GM12878 (cell line): ENCODE measurements around the gene HOXB1. TPM values are rescaled to one million over a fixed set of nuclear protein-coding genes. Genes with fewer than 3 reads are reported as not detected.

ENCODE experiments used
- ATAC-seq: fragments of 200-7000 bp; cut with Tn5 transposase; 3 replicates; pipeline ENCODE4 v1.9.1; 2020; ENCODE audit warnings: mild to moderate bottlenecking, moderate library complexity
- BruUV-seq: library from RNA; stranded (reverse); fragments of 400-500 nt; replicated peaks from 2 replicates; lab custom pipeline; 2021; lab: Mats Ljungman, UMichigan
- CTCF ChIA-PET: fragments of 300-600 bp; sonication (Branson Sonifier 250); formaldehyde crosslinking; extraction: SDS; loops from one replicate; lab custom pipeline; 2021; ENCODE audit warnings: inconsistent platforms; lab: Yijun Ruan, JAX
- POLR2A ChIA-PET: fragments of 350-600 bp; formaldehyde crosslinking; extraction: SDS; loops from one replicate; lab custom pipeline; 2021; ENCODE audit warnings: inconsistent platforms; lab: Charles Lee
- RAD21 ChIA-PET: fragments of 300-600 bp; sonication (Branson Sonifier 250); formaldehyde crosslinking; loops from one replicate; lab custom pipeline; 2023; ENCODE audit warnings: antibody characterized with exemption; ENCODE audit not compliant: unreplicated experiment; lab: Charles Lee
- SMC1A ChIA-PET: fragments of 300-600 bp; sonication (Branson Sonifier 250); formaldehyde crosslinking; loops from one replicate; lab custom pipeline; 2023; ENCODE audit not compliant: unreplicated experiment, uncharacterized antibody; lab: Charles Lee
- DNase-seq: peaks from one replicate; pipeline ENCODE4 v3.0.0-alpha.2; 2011; ENCODE audit warnings: low read depth, low spot score
- FAIRE-seq: peaks from 3 replicates; lab custom pipeline; 2011; peaks lifted over from hg19 to GRCh38; lab: Jason Lieb, UNC
- H2AFZ ChIP-seq: 2 replicates; pipeline ENCODE4 v1.6.0; 2011; ENCODE audit warnings: low read depth, low read length, control low read depth; ENCODE audit not compliant: control insufficient read depth
- H3K27ac ChIP-seq: 2 replicates; pipeline ENCODE4 v1.5.1; 2011; ENCODE audit warnings: control low read depth; ENCODE audit not compliant: control insufficient read depth, insufficient read depth
- H3K27me3 ChIP-seq, 2 experiments: replicated peaks in 1 of 2; 2 replicates each; pipeline versions ENCODE4 v1.6.0 to v1.6.1; 2011; ENCODE audit warnings: low read length in 1 of 2; ENCODE audit not compliant: control insufficient read depth in 2 of 2, insufficient read depth in 2 of 2
- H3K36me3 ChIP-seq, 2 experiments: 2 replicates each; pipeline ENCODE4 v1.5.1; 2011; ENCODE audit warnings: low read length in 1 of 2; ENCODE audit not compliant: control insufficient read depth in 2 of 2, insufficient read depth in 2 of 2
- H3K4me1 ChIP-seq: 2 replicates; pipeline ENCODE4 v1.6.1; 2011; ENCODE audit warnings: mild to moderate bottlenecking, low read length, moderate library complexity, mixed read lengths; ENCODE audit not compliant: control insufficient read depth, insufficient read depth
- H3K4me2 ChIP-seq: 2 replicates; pipeline ENCODE4 v1.6.0; 2011; ENCODE audit warnings: control low read depth; ENCODE audit not compliant: control insufficient read depth, insufficient read depth
- H3K4me3 ChIP-seq: fragments of 200-600 bp; sonication (generic); 2 replicates; pipeline ENCODE4 v1.5.1; 2016
- H3K79me2 ChIP-seq: 2 replicates; pipeline ENCODE4 v1.6.0; 2011; ENCODE audit warnings: low read length; ENCODE audit not compliant: control insufficient read depth, insufficient read depth
- H3K9ac ChIP-seq: 2 replicates; pipeline ENCODE4 v1.8.0; 2011; ENCODE audit warnings: low read length, control low read depth, mixed read lengths; ENCODE audit not compliant: control insufficient read depth, insufficient read depth
- H3K9me3 ChIP-seq: replicated peaks from 3 replicates; pipeline ENCODE4 v1.5.1; 2011; ENCODE audit warnings: mild to moderate bottlenecking, low read length; ENCODE audit not compliant: control insufficient read depth, insufficient read depth
- H4K20me1 ChIP-seq: 2 replicates; pipeline ENCODE4 v1.6.0; 2011; ENCODE audit not compliant: control insufficient read depth, insufficient read depth
- ATF7 ChIP-seq: fragments of 450-650 bp; IDR thresholded peaks from 2 replicates; pipeline ENCODE4 v1.6.1; 2016; ENCODE audit warnings: low read depth, mild to moderate bottlenecking
- BMI1 ChIP-seq: fragments of 450-650 bp; IDR thresholded peaks from 2 replicates; pipeline ENCODE4 v1.6.1; 2016; ENCODE audit warnings: mild to moderate bottlenecking, moderate library complexity, borderline replicate concordance
- CBFB ChIP-seq: IDR thresholded peaks from 2 replicates; pipeline ENCODE4 v1.6.1; 2016; ENCODE audit warnings: antibody characterized with exemption, low read depth
- CHD4 ChIP-seq: fragments of 200-600 bp; sonication (generic); IDR thresholded peaks from 2 replicates; pipeline ENCODE4 v1.6.1; 2016; ENCODE audit warnings: mild to moderate bottlenecking
- CREM ChIP-seq: IDR thresholded peaks from 2 replicates; pipeline ENCODE4 v1.6.1; 2014; ENCODE audit warnings: antibody characterized with exemption, low read depth
- EED ChIP-seq: sonication (generic); IDR thresholded peaks from 2 replicates; pipeline ENCODE4 v1.6.1; 2016; ENCODE audit warnings: antibody characterized with exemption, low read depth
- EP300 ChIP-seq, 2 experiments: fragments of 150-350 bp in 1 of 2; IDR thresholded peaks; 2 replicates each; pipeline ENCODE4 v1.6.1; 2011 to 2012; ENCODE audit warnings: low read depth in 2 of 2, low read length in 2 of 2, borderline replicate concordance in 1 of 2, improper control_type of control experiment in 1 of 2, inconsistent platforms in 1 of 2; ENCODE audit not compliant: control insufficient read depth in 1 of 2
- FOS ChIP-seq: IDR thresholded peaks from 3 replicates; pipeline ENCODE4 v1.6.1; 2011; ENCODE audit warnings: borderline replicate concordance; ENCODE audit not compliant: insufficient read length; ENCODE audit errors: extremely low read depth
- IKZF2 ChIP-seq, 2 experiments: fragments of 450-650 bp; IDR thresholded peaks; 2 replicates each; pipeline ENCODE4 v1.6.1; 2017; ENCODE audit warnings: mild to moderate bottlenecking in 2 of 2, moderate library complexity in 2 of 2
- LARP7 ChIP-seq: fragments of 450-650 bp; IDR thresholded peaks from 2 replicates; pipeline ENCODE4 v1.6.1; 2017; ENCODE audit warnings: mild to moderate bottlenecking
- MEF2A ChIP-seq: IDR thresholded peaks from 2 replicates; pipeline ENCODE4 v1.6.1; 2011; ENCODE audit warnings: low read depth, mild to moderate bottlenecking, low read length, moderate library complexity; ENCODE audit not compliant: insufficient read depth
- MYB ChIP-seq: fragments of 150-350 bp; IDR thresholded peaks from 2 replicates; pipeline ENCODE4 v1.6.1; 2014; ENCODE audit warnings: mild to moderate bottlenecking, low read depth, low read length, borderline replicate concordance
- NFIC ChIP-seq: IDR thresholded peaks from 2 replicates; pipeline ENCODE4 v1.6.1; 2012; ENCODE audit warnings: low read depth, mild to moderate bottlenecking, inconsistent platforms, low read length, moderate library complexity
- PAX5 ChIP-seq: IDR thresholded peaks from 2 replicates; pipeline ENCODE4 v1.6.1; 2011; ENCODE audit warnings: low read depth, low read length, borderline replicate concordance
- PAX8 ChIP-seq: fragments of 450-650 bp; IDR thresholded peaks from 2 replicates; pipeline ENCODE4 v1.6.1; 2017; ENCODE audit warnings: mild to moderate bottlenecking, moderate library complexity
- RB1 ChIP-seq: fragments of 450-650 bp; formaldehyde crosslinking; IDR thresholded peaks from 2 replicates; pipeline ENCODE4 v1.6.1; 2017; ENCODE audit warnings: mild to moderate bottlenecking, borderline replicate concordance
- RUNX3 ChIP-seq: IDR thresholded peaks from 2 replicates; pipeline ENCODE4 v1.6.1; 2012; ENCODE audit warnings: low read length, inconsistent platforms
- SMAD5 ChIP-seq: IDR thresholded peaks from 2 replicates; pipeline ENCODE4 v1.6.1; 2016; ENCODE audit warnings: antibody characterized with exemption, low read depth
- SMARCA5 ChIP-seq: fragments of 450-650 bp; IDR thresholded peaks from 2 replicates; pipeline ENCODE4 v1.6.1; 2017; ENCODE audit warnings: mild to moderate bottlenecking
- SPI1 ChIP-seq: IDR thresholded peaks from 2 replicates; pipeline ENCODE4 v1.6.1; 2011; ENCODE audit warnings: low read depth, mild to moderate bottlenecking, low read length, moderate library complexity, borderline replicate concordance; ENCODE audit not compliant: insufficient read depth
- SRF ChIP-seq, 2 experiments: IDR thresholded peaks; 2 replicates each; pipeline ENCODE4 v1.6.1; 2011; ENCODE audit warnings: low read depth in 2 of 2, low read length in 2 of 2, mild to moderate bottlenecking in 1 of 2, moderate library complexity in 1 of 2
- TARDBP ChIP-seq: IDR thresholded peaks from 2 replicates; pipeline ENCODE4 v1.6.1; 2016; ENCODE audit warnings: borderline replicate concordance
- TCF7 ChIP-seq: IDR thresholded peaks from 2 replicates; pipeline ENCODE4 v1.6.1; 2014; ENCODE audit warnings: antibody characterized with exemption, borderline replicate concordance
- USF1 ChIP-seq: IDR thresholded peaks from 2 replicates; pipeline ENCODE4 v1.6.1; 2011; ENCODE audit warnings: borderline replicate concordance, low read depth, mild to moderate bottlenecking, moderate library complexity, mixed read lengths, low read length; ENCODE audit not compliant: insufficient read depth; ENCODE audit errors: extremely low read length
- YY1 ChIP-seq: IDR thresholded peaks from 2 replicates; pipeline ENCODE4 v1.6.1; 2011; ENCODE audit warnings: low read depth, mild to moderate bottlenecking, low read length
- WGBS: methylation state at CpG from one replicate; pipeline ENCODE4 v1.1.6; 2016; ENCODE audit warnings: low lambda C conversion rate; ENCODE audit not compliant: insufficient replicate concordance, insufficient coverage; ENCODE audit errors: missing lambda C conversion rate; 5-methylcytosine and 5-hydroxymethylcytosine counted together
- in situ Hi-C: fragments of 300-500 bp; cut with MboI; formaldehyde crosslinking; loops from 9 replicates; pipeline ENCODE4 v1.14.3; 2018; ENCODE audit warnings: mixed read lengths
- intact Hi-C: fragments of 100-400 bp; cut with micrococcal nuclease; formaldehyde crosslinking; loops from one replicate; pipeline ENCODE4 v1.14.2; 2022; ENCODE audit not compliant: unreplicated experiment
- polyA plus RNA-seq, 11 experiments: library from polyadenylated mRNA; depleted of rRNA in 4 of 11; unstranded in 6 of 11; stranded (reverse) in 5 of 11; fragments of >200 nt; fragmentation: Nextera tagmentation in 4 of 11; fragmentation: Illumina TruSeq in 1 of 11; extraction: Ambion mirVana in 4 of 11; extraction: Trizol in 1 of 11; gene quantifications; 1 replicate in 1 of 11; 2 replicates in 10 of 11; pipeline versions ENCODE4 v1.2.1 to v1.2.3, GENCODE V29; 2011 to 2016; ENCODE audit warnings: inconsistent platforms in 2 of 11, missing spikeins in 2 of 11, low read depth in 1 of 11
- total RNA-seq, 4 experiments: library from RNA; depleted of rRNA in 3 of 4; stranded (reverse); fragments of >200 nt in 3 of 4; fragmentation: Illumina TruSeq in 1 of 4; extraction: Trizol in 1 of 4; gene quantifications; 2 replicates each; pipeline versions ENCODE4 v1.2.1 to v1.2.3, GENCODE V29; 2013 to 2021
- TF ChIP-seq, protein P1 (sequence below): IDR thresholded peaks from 2 replicates; pipeline ENCODE4 v1.6.1; 2011; ENCODE audit warnings: low read depth, mild to moderate bottlenecking, low read length, moderate library complexity, borderline replicate concordance; ENCODE audit errors: extremely low read depth

Gene HOXB1
- total and polyA plus RNA-seq, 10 of the 15 experiments (the other 5 are each of a cell fraction or from before 2014, with no cell fraction given) = not detected

GRCh38 chr17:48483471-48484131 lies 47.2 kb downstream of the HOXB1 start:
- no peaks in the 10 kb centered on the region for H4K20me1 ChIP-seq
- no peak overlapping the region for H3K4me3 ChIP-seq
- no peak overlapping the region for H3K27ac ChIP-seq
- ChIA-PET SMC1A (interaction anchor here (0.6 to 3.5 kb wide), 12 partner anchors 9 to 149 kb away, joined by 3 to 17 read pairs (median 5); no protein-coding TSS in a partner anchor), POLR2A (interaction anchor here (0.5 to 1.1 kb wide), 2 partner anchors 42 to 641 kb away, joined by 3 read pairs; no protein-coding TSS in a partner anchor), CTCF (interaction anchor here (0.6 to 2.9 kb wide), 10 partner anchors 9 to 174 kb away, joined by 3 to 13 read pairs (median 5); partner anchors contain the start of gene HOXB5), RAD21 (interaction anchor here (0.7 to 1.7 kb wide), 9 partner anchors 8 to 372 kb away, joined by 3 to 9 read pairs (median 3); no protein-coding TSS in a partner anchor)
- BruUV-seq = no TSS peak
- H3K4me1 ChIP-seq = peaks cover 19% of the 10 kb centered on the region
- ATAC-seq = peak; percentile 87
- H2AFZ ChIP-seq = peak overlapping the region; percentile 20; the same call in 1 of the 2 replicates
- no peak for FAIRE-seq
- no peaks in the 10 kb centered on the region for H3K9me3 ChIP-seq
- H3K9ac ChIP-seq = no peak overlapping the region
- peak overlapping the region; percentile 36 for H3K4me2 ChIP-seq
- no peaks in the 10 kb centered on the region for H3K36me3 ChIP-seq
- WGBS = 0% methylated on average over 6 of the region's 6 CpGs
- in situ Hi-C loops = no loop called here
- no peak for DNase-seq
- intact Hi-C loops = no loop called here
- H3K79me2 ChIP-seq = no peaks in the 10 kb centered on the region
- H3K27me3 ChIP-seq = no peaks in the 10 kb centered on the region
- TF ChIP-seq SRF (IDR thresholded peaks at IDR 0.05; ENCODE audit: low read depth in 2 of 2, low read length in 2 of 2) (no peak), PAX5 (peak; percentile 50; the same call in 1 of the 2 replicates), RB1 (no peak), MYB (no peak), RUNX3 (peak; percentile 90), CHD4 (no peak), SMARCA5 (no peak), IKZF2 (IDR thresholded peaks at IDR 0.05) (peak; percentile 92 to 95), PAX8 (no peak), SPI1 (peak; percentile 70; the same call in 1 of the 2 replicates), CREM (no peak), LARP7 (no peak), USF1 (no peak), YY1 (no peak), CBFB (no peak), TCF7 (no peak), SMAD5 (no peak), FOS (no peak), BMI1 (no peak), EP300 (IDR thresholded peaks at IDR 0.05; ENCODE audit: borderline replicate concordance in 1 of 2, control insufficient read depth in 1 of 2, low read depth in 2 of 2, low read length in 2 of 2) (no peak), ATF7 (peak; percentile 26; the same call in 1 of the 2 replicates), MEF2A (no peak), NFIC (peak; percentile 59; the same call in 1 of the 2 replicates), TARDBP (no peak), EED (peak; percentile 96)
- TF ChIP-seq, protein P1, sequence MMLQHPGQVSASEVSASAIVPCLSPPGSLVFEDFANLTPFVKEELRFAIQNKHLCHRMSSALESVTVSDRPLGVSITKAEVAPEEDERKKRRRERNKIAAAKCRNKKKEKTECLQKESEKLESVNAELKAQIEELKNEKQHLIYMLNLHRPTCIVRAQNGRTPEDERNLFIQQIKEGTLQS = no peak
